Neuronal stem cell (in vitro differentiated cells): ENCODE data around the gene ACOXL.

Source experiments
- DNase-seq: peaks from one replicate; pipeline ENCODE4 v3.0.0-alpha.2; 2013; ENCODE audit warnings: low spot score
- H2AFZ ChIP-seq: one replicate; pipeline ENCODE4 v1.6.1; 2013; ENCODE audit warnings: mild to moderate bottlenecking, low read length, inconsistent platforms
- H2AK5ac ChIP-seq: 2 replicates; pipeline ENCODE4 v1.6.1; 2013; ENCODE audit warnings: low read depth, mild to moderate bottlenecking, inconsistent platforms, low read length, moderate library complexity, mixed read lengths
- H2BK120ac ChIP-seq: 2 replicates; pipeline ENCODE4 v1.6.1; 2013; ENCODE audit warnings: low read depth, mild to moderate bottlenecking, inconsistent platforms, low read length, moderate library complexity, mixed read lengths
- H2BK12ac ChIP-seq: one replicate; pipeline ENCODE4 v1.6.1; 2013; ENCODE audit warnings: low read length, inconsistent platforms
- H2BK15ac ChIP-seq: 2 replicates; pipeline ENCODE4 v1.6.1; 2013; ENCODE audit warnings: mild to moderate bottlenecking, low read length, inconsistent platforms, mixed read lengths
- H2BK5ac ChIP-seq: one replicate; pipeline ENCODE4 v1.6.1; 2013; ENCODE audit warnings: inconsistent platforms, mild to moderate bottlenecking, low read length, moderate library complexity
- H3K14ac ChIP-seq: one replicate; pipeline ENCODE4 v1.6.1; 2013; ENCODE audit warnings: low read length, inconsistent platforms
- H3K18ac ChIP-seq: 2 replicates; pipeline ENCODE4 v1.6.1; 2013; ENCODE audit warnings: low read length, inconsistent platforms
- H3K23ac ChIP-seq: 2 replicates; pipeline ENCODE4 v1.6.1; 2013; ENCODE audit warnings: low read depth, mild to moderate bottlenecking, mixed read lengths, low read length, inconsistent platforms; ENCODE audit not compliant: poor library complexity
- H3K27ac ChIP-seq: replicated peaks from 3 replicates; pipeline ENCODE4 v1.5.1; 2013; ENCODE audit warnings: low read length, inconsistent platforms
- H3K27me3 ChIP-seq, 3 experiments: 2 replicates each; pipeline ENCODE4 v1.6.1; 2013; ENCODE audit warnings: low read length in 3 of 3, mild to moderate bottlenecking in 2 of 3, inconsistent platforms in 1 of 3, low read depth in 1 of 3, mixed read lengths in 1 of 3, moderate library complexity in 1 of 3; ENCODE audit not compliant: control insufficient read depth in 3 of 3, insufficient read depth in 3 of 3
- H3K36me3 ChIP-seq, 2 donors: replicated peaks in 1 of 2; 2 replicates each; pipeline ENCODE4 v1.6.1; 2013; ENCODE audit warnings: low read length in 2 of 2; ENCODE audit not compliant: control insufficient read depth in 2 of 2, insufficient read depth in 2 of 2
- H3K4ac ChIP-seq: 2 replicates; pipeline ENCODE4 v1.6.1; 2013; ENCODE audit warnings: inconsistent platforms, mild to moderate bottlenecking, low read length, moderate library complexity
- H3K4me1 ChIP-seq, 2 donors: 1 replicate in 1 of 2; 2 replicates in 1 of 2; pipeline ENCODE4 v1.6.1; 2013; ENCODE audit warnings: low read length in 2 of 2, low read depth in 1 of 2; ENCODE audit not compliant: control insufficient read depth in 2 of 2, insufficient read depth in 1 of 2
- H3K4me2 ChIP-seq: one replicate; pipeline ENCODE4 v1.6.1; 2013; ENCODE audit warnings: mild to moderate bottlenecking, low read length, inconsistent platforms; ENCODE audit not compliant: insufficient read depth, poor library complexity, severe bottlenecking
- H3K4me3 ChIP-seq, 2 donors: 2 replicates each; pipeline ENCODE4 v1.5.1; 2013; ENCODE audit warnings: low read length in 2 of 2, mild to moderate bottlenecking in 2 of 2, inconsistent platforms in 1 of 2, moderate library complexity in 1 of 2
- H3K79me1 ChIP-seq: one replicate; pipeline ENCODE4 v1.6.1; 2013; ENCODE audit warnings: low read depth, mild to moderate bottlenecking, inconsistent platforms, low read length, moderate library complexity
- H3K9ac ChIP-seq: one replicate; pipeline ENCODE4 v1.6.1; 2013; ENCODE audit warnings: mild to moderate bottlenecking, low read depth, low read length, inconsistent platforms; ENCODE audit not compliant: poor library complexity
- H3K9me3 ChIP-seq, 2 donors: replicated peaks in 1 of 2; 2 replicates each; pipeline versions ENCODE3 to v1.6.1; 2013; ENCODE audit warnings: low read length in 2 of 2, mild to moderate bottlenecking in 2 of 2, inconsistent platforms in 1 of 2, low read depth in 1 of 2, mixed read lengths in 1 of 2, moderate library complexity in 1 of 2; ENCODE audit not compliant: control insufficient read depth in 2 of 2, insufficient read depth in 1 of 2
- H4K8ac ChIP-seq: one replicate; pipeline ENCODE4 v1.6.1; 2013; ENCODE audit warnings: low read depth, mild to moderate bottlenecking, inconsistent platforms, low read length, moderate library complexity
- H4K91ac ChIP-seq: one replicate; pipeline ENCODE4 v1.6.1; 2013; ENCODE audit warnings: low read length, low read depth, mild to moderate bottlenecking, inconsistent platforms; ENCODE audit not compliant: poor library complexity
- WGBS, 2 donors: extraction: QIAGEN DNeasy Blood & Tissue Kit; methylation state at CpG; one replicate each; pipeline ENCODE4 v1.1.7; 2013; ENCODE audit warnings: missing lambda C conversion rate in 2 of 2, mixed read lengths in 1 of 2; ENCODE audit not compliant: insufficient read length in 2 of 2, insufficient replicate concordance in 1 of 2; ENCODE audit errors: extremely low coverage in 2 of 2; 5-methylcytosine and 5-hydroxymethylcytosine counted together

ACOXL gene

GRCh38 chr2:110955045-110955444 is 222.7 kb downstream of the ACOXL start:
- Histone ChIP-seq H2AK5ac (no peak overlapping the region), H3K4me1 (peaks cover 0 to 2% of the 10 kb centered on the region in 2 donors), H3K4me2 (no peak overlapping the region), H4K8ac (no peak overlapping the region), H2BK5ac (no peak overlapping the region), H3K14ac (no peak overlapping the region), H3K36me3 (no peaks in the 10 kb centered on the region), H3K79me1 (no peaks in the 10 kb centered on the region), H2AFZ (peak overlapping the region; percentile 66), H3K27ac (no peak overlapping the region), H3K23ac (no peak overlapping the region), H3K4me3 (no peak overlapping the region), H2BK120ac (no peak overlapping the region), H4K91ac (no peak overlapping the region), H3K27me3 (peaks cover 0 to 4% (median 0%) of the 10 kb centered on the region in 3 experiments), H2BK15ac (no peak overlapping the region), H3K4ac (no peak overlapping the region), H3K9ac (peak overlapping the region; percentile 52), H3K9me3 (no peaks in the 10 kb centered on the region), H3K18ac (peak overlapping the region; percentile 77), H2BK12ac (no peak overlapping the region)
- DNase-seq, result no peak
- WGBS, 2 donors, result no CpG with 5 or more reads among the region's 2 CpGs

GRCh38 chr2:110955556-110955955 is 223.2 kb downstream of the ACOXL start:
- Histone ChIP-seq H3K9me3 (no peaks in the 10 kb centered on the region), H3K14ac (no peak overlapping the region), H2BK5ac (no peak overlapping the region), H3K27ac (no peak overlapping the region), H2BK12ac (no peak overlapping the region), H2BK15ac (no peak overlapping the region), H4K91ac (no peak overlapping the region), H3K79me1 (no peaks in the 10 kb centered on the region), H3K4me1 (peaks cover 0 to 2% of the 10 kb centered on the region in 2 donors), H2BK120ac (no peak overlapping the region), H3K23ac (no peak overlapping the region), H3K4me2 (no peak overlapping the region), H2AFZ (peak overlapping the region; percentile 66), H3K18ac (peak overlapping the region; percentile 65), H3K4ac (no peak overlapping the region), H3K9ac (no peak overlapping the region), H3K36me3 (no peaks in the 10 kb centered on the region), H2AK5ac (no peak overlapping the region), H3K4me3 (no peak overlapping the region), H4K8ac (no peak overlapping the region), H3K27me3 (peaks cover 0 to 4% (median 0%) of the 10 kb centered on the region in 3 experiments)
- DNase-seq, result no peak
- no CpG with 5 or more reads among the region's 3 CpGs for WGBS, 2 donors

GRCh38 chr2:110957293-110957692 is 224.9 kb downstream of the ACOXL start:
- H3K4me1 ChIP-seq, result peaks cover 0 to 2% of the 10 kb centered on the region in 2 donors
- no peak overlapping the region for H3K23ac ChIP-seq
- H2BK15ac ChIP-seq, result no peak overlapping the region
- no peak overlapping the region for H2AFZ ChIP-seq
- H3K36me3 ChIP-seq, result no peaks in the 10 kb centered on the region
- no peak overlapping the region for H2BK120ac ChIP-seq
- H3K9ac ChIP-seq, result peak overlapping the region; percentile 27
- H3K18ac ChIP-seq, result peak overlapping the region; percentile 29
- H3K9me3 ChIP-seq, result no peaks in the 10 kb centered on the region
- no peak overlapping the region for H4K8ac ChIP-seq
- no peaks in the 10 kb centered on the region for H3K79me1 ChIP-seq
- H2AK5ac ChIP-seq, result no peak overlapping the region
- H2BK5ac ChIP-seq, result no peak overlapping the region
- H3K4ac ChIP-seq, result no peak overlapping the region
- no peak overlapping the region for H4K91ac ChIP-seq
- H2BK12ac ChIP-seq, result no peak overlapping the region
- no peak overlapping the region for H3K27ac ChIP-seq
- WGBS, 2 donors, result no CpG with 5 or more reads among the region's 5 CpGs
- DNase-seq, result no peak
- no peak overlapping the region for H3K4me2 ChIP-seq
- no peaks in the 10 kb centered on the region for H3K27me3 ChIP-seq
- H3K4me3 ChIP-seq, result no peak overlapping the region
- no peak overlapping the region for H3K14ac ChIP-seq

GRCh38 chr2:110958346-110959119 is 226.2 kb downstream of the ACOXL start:
- Histone ChIP-seq H3K27me3 (no peaks in the 10 kb centered on the region), H2BK5ac (no peak overlapping the region), H3K23ac (no peak overlapping the region), H3K9ac (no peak overlapping the region), H3K9me3 (no peaks in the 10 kb centered on the region), H4K8ac (no peak overlapping the region), H2AK5ac (no peak overlapping the region), H3K4me1 (peaks cover 2 to 4% of the 10 kb centered on the region in 2 donors), H2BK15ac (no peak overlapping the region), H3K4me3 (no peak overlapping the region), H2AFZ (no peak overlapping the region), H3K36me3 (no peaks in the 10 kb centered on the region), H3K14ac (no peak overlapping the region), H3K4ac (no peak overlapping the region), H2BK12ac (no peak overlapping the region), H2BK120ac (no peak overlapping the region), H4K91ac (no peak overlapping the region), H3K27ac (no peak overlapping the region), H3K79me1 (no peaks in the 10 kb centered on the region), H3K4me2 (no peak overlapping the region), H3K18ac (no peak overlapping the region)
- DNase-seq, result no peak
- no CpG with 5 or more reads among the region's 6 CpGs for WGBS, 2 donors
